Stimulated activated CD8-positive, alpha-beta memory T cell treated with anti-CD3 and anti-CD28 coated beads, Interleukin-15, amount 100 ng/mL, for 4 hours (primary cell): ENCODE data around the gene TRAM2.

ENCODE experiments used
- DNase-seq, 2 donors: peaks; one replicate each; pipeline ENCODE4 v3.0.0-alpha.2; 2020; ENCODE audit warnings: low read depth in 2 of 2

The TRAM2 gene

DNA sequence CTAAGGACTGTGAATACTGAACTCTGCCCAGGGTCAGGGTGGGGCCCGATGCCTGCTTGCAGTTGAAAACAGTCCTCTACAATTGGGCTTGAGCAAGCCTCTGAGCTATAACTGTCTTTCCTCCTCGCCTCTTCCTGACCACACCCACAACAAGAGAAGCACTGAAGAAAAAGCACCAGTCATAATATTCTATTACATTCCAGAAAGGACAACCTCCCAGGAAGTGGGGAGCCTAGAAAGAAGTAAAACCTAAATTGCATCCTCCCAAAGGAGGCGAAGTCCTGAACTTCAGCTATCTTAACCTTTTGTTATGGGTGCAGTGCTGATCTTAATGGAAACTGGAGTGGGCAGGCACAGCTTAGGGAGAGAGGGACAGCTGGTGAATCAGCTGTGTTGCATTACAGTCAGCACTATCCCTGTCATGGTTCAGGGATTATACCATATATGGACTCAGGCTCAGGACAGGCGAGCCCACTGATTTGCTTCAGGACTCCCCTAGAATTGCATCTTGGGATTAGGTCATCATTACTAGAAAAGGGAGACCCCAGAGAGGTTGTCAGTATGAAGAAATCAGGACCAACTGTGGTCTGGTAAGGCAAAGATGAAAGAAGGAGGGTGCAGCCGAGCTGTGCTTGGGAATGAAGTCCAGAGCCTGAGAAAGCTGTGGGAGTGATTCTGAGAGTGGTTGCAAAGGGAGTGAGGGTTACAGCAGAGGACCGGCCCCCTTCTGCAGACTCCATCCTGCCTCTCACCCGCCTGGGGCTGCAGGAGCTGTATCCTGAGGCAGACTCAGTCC, 18.3 kb upstream of the TRAM2 start:
- DNase-seq = no peak

GRCh38 chr6:52594221-52594620, 17.4 kb upstream of the TRAM2 start:
- DNase-seq = no peak

DNA sequence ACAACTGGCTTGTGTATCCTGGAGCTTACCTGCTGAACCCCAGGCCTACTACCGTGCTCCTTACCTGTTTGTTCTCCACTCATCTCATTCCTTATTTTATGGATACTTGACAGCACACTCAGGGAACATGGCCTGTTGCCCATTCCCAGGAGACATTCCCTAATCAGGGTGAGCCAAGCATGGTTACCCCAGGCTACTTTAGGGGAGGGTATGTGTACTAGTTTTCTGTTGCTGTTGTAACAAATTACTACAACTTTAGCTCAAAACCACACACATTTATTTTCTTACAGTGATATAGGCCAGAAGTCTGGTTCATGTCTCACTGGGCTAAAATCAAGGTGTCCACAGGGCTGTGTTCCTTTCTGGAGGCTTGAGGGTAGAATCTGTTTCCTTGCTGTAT, 15.0 kb upstream of the TRAM2 start:
- DNase-seq = no peak

GRCh38 chr6:52590152-52590891, 13.5 kb upstream of the TRAM2 start:
- no peak for DNase-seq

GRCh38 chr6:52588710-52589091, 11.8 kb upstream of the TRAM2 start:
- no peak for DNase-seq

GRCh38 chr6:52588087-52588709, 11.3 kb upstream of the TRAM2 start:
- DNase-seq = no peak

DNA sequence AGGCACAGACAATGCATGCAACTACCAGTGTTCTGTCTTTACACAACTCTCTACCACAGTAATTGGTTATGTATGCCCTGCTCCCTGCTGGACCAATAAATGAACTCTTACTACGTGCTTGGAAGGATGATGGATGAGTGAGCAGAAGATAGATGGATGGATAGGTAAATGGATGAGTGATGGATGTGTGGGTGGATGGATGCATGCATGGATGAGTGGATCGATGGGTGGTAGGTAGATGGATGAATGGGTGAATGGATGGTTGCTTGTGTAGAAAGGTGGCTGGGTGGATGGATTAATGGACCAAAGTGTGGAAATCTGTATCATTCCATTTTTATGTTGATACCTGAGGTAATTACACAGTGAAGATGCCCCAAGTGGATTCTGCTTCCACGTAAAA, 10.1 kb upstream of the TRAM2 start:
- DNase-seq = no peak

GRCh38 chr6:52584203-52584602, 7.3 kb upstream of the TRAM2 start:
- DNase-seq = no peak

GRCh38 chr6:52582996-52583395, 6.1 kb upstream of the TRAM2 start:
- no peak for DNase-seq

DNA sequence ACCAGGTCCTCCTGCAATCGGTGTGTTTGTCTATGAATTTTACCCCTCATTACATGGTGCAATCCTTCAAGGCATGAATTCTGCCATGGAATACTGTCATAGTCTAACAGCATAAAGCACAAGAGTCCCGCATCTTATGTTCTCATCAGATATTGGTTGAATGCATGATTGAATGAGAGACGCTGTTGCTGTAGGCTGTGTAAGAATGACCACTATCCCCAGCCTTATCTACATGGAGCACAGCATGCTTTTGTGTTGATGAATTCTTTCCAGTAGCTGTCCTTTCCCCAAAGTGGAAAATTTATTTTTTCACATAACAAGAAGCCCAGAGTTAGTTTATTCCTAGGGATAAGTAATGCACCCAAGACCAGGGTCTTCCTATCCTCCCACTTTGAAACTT, 5.6 kb upstream of the TRAM2 start:
- no peak for DNase-seq

DNA sequence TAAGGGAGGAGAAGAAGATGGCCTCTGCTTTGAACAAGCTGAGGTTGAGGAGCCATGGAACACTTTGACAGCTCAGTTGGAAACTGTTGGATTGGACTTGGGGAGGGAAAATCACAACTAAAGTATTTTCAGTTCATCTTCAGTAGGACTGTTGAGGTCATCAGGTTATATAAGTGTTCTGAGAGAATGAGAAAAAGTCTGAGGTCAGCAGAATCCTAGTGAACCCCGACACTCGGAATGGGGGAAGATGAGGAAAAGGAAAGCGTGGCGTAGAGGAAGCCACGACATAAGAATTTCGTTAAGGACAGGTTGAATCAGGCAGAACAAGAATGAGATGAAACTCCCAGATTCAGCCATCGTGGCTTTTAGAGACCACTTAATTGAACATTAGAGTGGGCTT, 4.0 kb upstream of the TRAM2 start:
- DNase-seq = no peak

GRCh38 chr6:52579006-52579660, 2.3 kb upstream of the TRAM2 start:
- no peak for DNase-seq

GRCh38 chr6:52577778-52578463, 1.1 kb upstream of the TRAM2 start:
- no peak for DNase-seq

DNA sequence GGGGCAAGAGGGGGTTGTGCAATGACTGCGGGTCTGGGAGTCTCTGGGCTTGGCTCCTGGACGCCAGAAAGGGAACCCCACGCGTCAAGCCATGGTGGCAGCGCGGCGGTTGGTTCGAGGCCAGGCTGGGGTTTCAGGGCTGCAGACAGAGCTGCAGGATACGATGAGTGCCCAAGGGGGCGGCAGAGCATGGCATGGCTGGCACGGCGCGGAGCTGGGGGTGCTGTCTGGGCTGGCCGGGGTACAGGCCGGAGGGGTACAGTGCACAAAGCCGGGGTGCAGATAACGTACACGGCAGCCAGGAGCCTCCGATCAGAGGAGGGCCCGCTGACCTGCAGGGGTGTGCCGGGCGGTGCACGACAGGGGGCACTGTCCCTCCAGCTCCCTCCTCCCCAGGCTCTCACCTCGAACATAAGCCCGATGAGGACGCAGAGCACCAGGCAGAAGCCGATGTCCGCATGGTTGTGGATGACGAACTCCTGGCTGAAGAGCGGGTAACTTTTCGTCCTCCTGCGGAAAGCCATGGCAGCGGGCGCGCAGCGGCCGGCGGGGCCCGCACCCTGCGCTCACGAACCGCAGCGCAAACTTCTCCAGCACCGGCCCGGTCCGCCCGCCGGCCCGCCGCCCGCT, 353 bp downstream of the TRAM2 start:
- peak; percentile 20 to 26 for DNase-seq

DNA sequence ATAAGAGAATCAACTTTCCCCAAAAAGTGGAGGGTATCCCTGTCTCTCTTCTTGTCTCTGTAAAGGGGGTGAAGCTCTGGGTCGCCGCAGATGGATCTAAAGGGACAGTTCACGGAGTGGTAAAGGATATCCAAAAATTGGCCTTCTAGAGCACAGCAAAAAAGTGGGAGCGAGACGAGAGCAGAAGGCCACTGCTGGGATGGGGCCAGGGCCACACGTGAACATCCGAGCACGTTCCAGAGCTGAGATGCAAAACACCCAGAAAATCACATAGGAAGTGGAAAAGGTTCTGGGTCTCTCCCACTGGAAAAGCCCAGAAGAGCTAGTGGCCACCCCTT, 837 bp downstream of the TRAM2 start:
- no peak for DNase-seq

GRCh38 chr6:52575502-52575892, 1.4 kb downstream of the TRAM2 start:
- DNase-seq = no peak

DNA sequence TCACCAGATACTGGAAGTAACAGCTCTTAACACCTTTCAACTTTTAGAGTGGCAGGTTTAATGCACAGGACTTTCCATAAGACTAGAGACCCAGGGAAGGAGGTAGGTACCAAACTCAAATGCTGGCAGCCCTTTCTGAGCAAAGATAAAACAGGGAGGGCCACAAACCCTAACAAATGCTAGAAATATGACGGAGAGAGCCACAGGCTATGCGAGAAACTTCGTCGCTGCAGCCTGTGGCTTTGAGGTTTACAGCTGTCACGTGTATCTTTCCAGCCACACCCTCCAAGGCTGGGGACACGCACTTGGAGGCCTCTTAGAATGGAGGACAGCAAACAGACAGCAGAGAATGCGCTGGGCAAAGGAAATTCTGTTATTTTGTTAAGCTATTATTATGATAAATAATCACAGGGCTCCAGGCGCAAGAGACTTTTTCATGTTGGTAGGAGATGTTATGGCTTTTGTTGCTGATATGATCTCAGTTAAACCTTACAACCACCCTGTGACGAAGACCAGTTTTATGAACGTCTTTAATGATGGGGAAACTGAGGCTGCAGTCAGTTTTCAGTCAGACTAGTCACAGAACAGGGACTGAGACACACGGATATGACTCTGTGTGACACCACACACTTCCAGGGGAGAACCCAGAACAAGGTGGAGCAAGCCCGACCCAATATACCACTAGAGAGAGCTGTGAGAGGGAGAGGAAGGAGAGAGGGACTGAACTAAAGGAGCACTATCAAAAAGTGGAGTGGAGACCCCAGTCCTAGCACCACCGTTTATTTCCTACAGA, 2.0 kb downstream of the TRAM2 start:
- peak; percentile 25 to 43 for DNase-seq

GRCh38 chr6:52573295-52573694, 3.6 kb downstream of the TRAM2 start:
- no peak for DNase-seq

- no peak for DNase-seq
Observed at GRCh38 chr6:52572536-52572935, 4.3 kb downstream of the TRAM2 start.

DNA sequence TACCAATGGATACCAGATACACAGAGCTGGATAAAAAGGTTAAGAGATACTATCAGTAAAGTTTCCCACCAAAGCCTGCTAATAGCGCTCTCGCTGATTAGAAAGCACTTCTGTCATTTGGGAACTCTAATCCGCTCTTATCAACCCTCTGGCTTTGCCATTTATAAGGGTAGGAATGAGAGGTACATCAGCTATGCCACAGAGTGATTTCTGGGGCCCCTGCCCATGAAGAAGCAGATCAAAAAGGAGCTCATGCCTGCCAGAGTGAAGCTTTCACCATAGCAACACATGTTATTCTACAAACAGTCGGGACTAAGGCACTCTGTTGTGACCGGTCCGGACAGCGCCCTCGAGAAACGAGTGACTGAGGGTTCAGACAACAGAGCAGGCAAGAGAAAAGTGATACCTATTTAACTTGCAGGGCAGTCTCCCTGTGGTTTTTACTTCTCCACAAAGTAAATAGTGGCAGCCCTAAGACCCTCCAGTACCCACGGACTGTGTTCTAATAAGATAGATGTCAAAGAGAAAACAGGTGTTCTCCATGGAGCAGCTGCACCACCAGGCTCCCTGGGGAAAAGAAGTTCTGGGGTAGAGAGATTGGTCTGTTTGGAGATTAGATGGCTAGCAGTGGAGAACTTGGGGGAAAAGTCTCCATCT, 5.6 kb downstream of the TRAM2 start:
- no peak for DNase-seq
